CD8-positive, alpha-beta memory T cell (primary cell): Measurements from ENCODE around the gene PWP2. TPM values are rescaled to one million over a fixed set of nuclear protein-coding genes. Genes with fewer than 3 reads are reported as not detected.
A peak's percentile ranks its signal among the peaks of the same experiment; 100 is the strongest.
"Not testable (repeated sequence)": the region's sequence is repeated elsewhere in the genome, so short reads cannot be mapped to it uniquely, and the experiment has no call there.

Experiments
- CTCF ChIA-PET: fragments of 350-600 bp; sonication (Branson Sonifier 250); formaldehyde crosslinking; loops from one replicate; lab custom pipeline; 2021; ENCODE audit warnings: antibody characterized with exemption; lab: Charles Lee
- POLR2A ChIA-PET: fragments of 350-600 bp; sonication (Branson Sonifier 250); formaldehyde crosslinking; loops from one replicate; lab custom pipeline; 2021; ENCODE audit warnings: antibody characterized with exemption; lab: Charles Lee
- DNase-seq, 5 donors: peaks; one replicate each; pipeline versions ENCODE4 v3.0.0 to v3.0.0-alpha.2; 2020 to 2022; ENCODE audit warnings: mixed read lengths in 1 of 5
- H3K27ac ChIP-seq: one replicate; pipeline ENCODE4 v1.7.0; 2013; ENCODE audit warnings: low read depth, mild to moderate bottlenecking, low read length, moderate library complexity
- H3K27me3 ChIP-seq: 2 replicates; pipeline ENCODE4 v1.7.0; 2013; ENCODE audit warnings: low read length, mild to moderate bottlenecking; ENCODE audit not compliant: insufficient read depth, poor library complexity, severe bottlenecking
- H3K36me3 ChIP-seq: 2 replicates; pipeline ENCODE4 v1.7.0; 2013; ENCODE audit warnings: mild to moderate bottlenecking, low read length, moderate library complexity; ENCODE audit not compliant: insufficient read depth
- H3K4me1 ChIP-seq: 2 replicates; pipeline ENCODE4 v1.7.0; 2013; ENCODE audit warnings: mild to moderate bottlenecking, low read length, moderate library complexity; ENCODE audit not compliant: insufficient read depth
- H3K4me3 ChIP-seq: 2 replicates; pipeline ENCODE4 v1.7.0; 2013; ENCODE audit warnings: mild to moderate bottlenecking, low read length
- H3K9me3 ChIP-seq: 2 replicates; pipeline ENCODE4 v1.7.0; 2013; ENCODE audit warnings: mild to moderate bottlenecking, low read length
- H3K27ac Mint-ChIP-seq, 8 donors: one replicate each; pipeline ENCODE4 v1.8.0; 2020 to 2021; ENCODE audit warnings: mixed read lengths in 8 of 8, mild to moderate bottlenecking in 6 of 8, inconsistent platforms in 3 of 8, moderate library complexity in 3 of 8
- H3K27me3 Mint-ChIP-seq, 2 donors: one replicate each; pipeline ENCODE4 v1.8.0; 2020 to 2021; ENCODE audit warnings: mixed read lengths in 2 of 2, mild to moderate bottlenecking in 1 of 2, moderate library complexity in 1 of 2
- H3K36me3 Mint-ChIP-seq, 3 donors: one replicate each; pipeline ENCODE4 v1.8.0; 2020 to 2021; ENCODE audit warnings: mixed read lengths in 3 of 3, inconsistent platforms in 1 of 3, mild to moderate bottlenecking in 1 of 3
- H3K4me1 Mint-ChIP-seq, 3 donors: one replicate each; pipeline ENCODE4 v1.8.0; 2020 to 2021; ENCODE audit warnings: mixed read lengths in 3 of 3, inconsistent platforms in 1 of 3, mild to moderate bottlenecking in 1 of 3
- H3K4me3 Mint-ChIP-seq, 7 donors: one replicate each; pipeline ENCODE4 v1.8.0; 2020 to 2021; ENCODE audit warnings: mixed read lengths in 7 of 7, mild to moderate bottlenecking in 6 of 7, moderate library complexity in 4 of 7, inconsistent platforms in 2 of 7
- H3K9me3 Mint-ChIP-seq, 5 donors: one replicate each; pipeline ENCODE4 v1.8.0; 2020 to 2022; ENCODE audit warnings: mixed read lengths in 5 of 5, mild to moderate bottlenecking in 3 of 5, moderate library complexity in 2 of 5, inconsistent platforms in 1 of 5
- polyA plus RNA-seq: library from polyadenylated mRNA; unstranded; fragments of 300-500 nt; fragmentation: Illumina TruSeq; gene quantifications from one replicate; pipeline ENCODE4 v1.2.3, GENCODE V29; 2021
- total RNA-seq, 2 experiments: library from RNA; stranded (reverse); gene quantifications; one replicate each; pipeline ENCODE4 v1.2.3, GENCODE V29; 2021

Gene PWP2
- total and polyA plus RNA-seq, 3 experiments from 2014 or later: 10.4 to 15.5 (median 13.2) TPM

GRCh38 chr21:44122131-44122530 is 14.9 kb downstream of the PWP2 start:
- H3K36me3 Mint-ChIP-seq, CTCF ChIA-PET, DNase-seq, H3K4me1 Mint-ChIP-seq, H3K27me3 ChIP-seq, H3K4me3 Mint-ChIP-seq, H3K27ac ChIP-seq, H3K27ac Mint-ChIP-seq, H3K4me1 ChIP-seq, H3K9me3 Mint-ChIP-seq, H3K4me3 ChIP-seq, H3K27me3 Mint-ChIP-seq, H3K9me3 ChIP-seq, POLR2A ChIA-PET, H3K36me3 ChIP-seq: not testable (repeated sequence)

DNA sequence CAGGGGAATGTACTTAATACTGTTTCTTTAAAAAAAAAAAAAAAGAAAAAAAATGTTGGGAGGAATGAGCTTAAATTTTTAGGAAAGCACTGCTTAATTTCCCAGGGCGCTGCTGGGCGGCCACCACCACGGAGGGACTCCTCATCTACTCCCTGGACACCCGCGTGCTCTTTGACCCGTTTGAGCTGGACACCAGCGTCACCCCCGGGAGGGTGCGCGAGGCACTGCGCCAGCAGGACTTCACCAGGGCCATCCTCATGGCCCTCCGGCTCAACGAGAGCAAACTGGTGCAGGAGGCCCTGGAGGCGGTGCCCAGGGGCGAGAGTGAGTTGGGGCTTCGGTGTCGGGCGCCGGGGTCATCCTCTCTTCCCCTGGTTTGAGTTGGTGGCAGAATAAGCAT is 20.6 kb downstream of the PWP2 start:
- H3K27ac ChIP-seq, CTCF ChIA-PET, H3K36me3 Mint-ChIP-seq, H3K27me3 Mint-ChIP-seq, DNase-seq, H3K9me3 Mint-ChIP-seq, H3K27me3 ChIP-seq, H3K36me3 ChIP-seq, H3K4me1 ChIP-seq, H3K27ac Mint-ChIP-seq, H3K4me3 ChIP-seq, H3K9me3 ChIP-seq, POLR2A ChIA-PET, H3K4me3 Mint-ChIP-seq, H3K4me1 Mint-ChIP-seq: not testable (repeated sequence)

DNA sequence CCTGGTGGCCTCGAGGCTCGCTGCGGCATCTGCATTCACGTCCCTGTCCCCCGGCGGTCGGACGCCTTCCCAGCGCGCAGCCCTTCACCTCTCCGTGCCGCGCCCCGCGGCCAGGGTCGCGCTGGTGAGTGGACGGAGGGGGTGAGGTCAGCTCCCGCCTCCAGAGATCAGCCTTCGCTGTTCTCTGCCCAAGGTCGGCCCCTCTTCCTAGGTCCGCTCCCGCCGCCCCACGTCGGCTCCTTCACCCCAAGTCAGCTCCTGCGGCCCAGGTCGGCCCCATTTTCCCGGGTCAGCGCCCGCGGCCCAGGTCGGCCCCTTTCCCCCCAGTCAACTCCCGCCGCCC is 26.5 kb downstream of the PWP2 start:
- H3K9me3 ChIP-seq, CTCF ChIA-PET, DNase-seq, H3K4me3 ChIP-seq, H3K27ac Mint-ChIP-seq, H3K27ac ChIP-seq, H3K9me3 Mint-ChIP-seq, POLR2A ChIA-PET, H3K4me1 Mint-ChIP-seq, H3K27me3 ChIP-seq, H3K4me1 ChIP-seq, H3K36me3 Mint-ChIP-seq, H3K36me3 ChIP-seq, H3K27me3 Mint-ChIP-seq: not testable (repeated sequence)
- peak overlapping the region in 3 of 7 donors; percentile 27 to 60 (median 56) for H3K4me3 Mint-ChIP-seq

GRCh38 chr21:44134732-44135131 is 27.5 kb downstream of the PWP2 start:
- POLR2A ChIA-PET, H3K27me3 Mint-ChIP-seq, H3K27ac Mint-ChIP-seq, H3K36me3 Mint-ChIP-seq, H3K4me1 ChIP-seq, H3K4me3 Mint-ChIP-seq, H3K36me3 ChIP-seq, H3K27ac ChIP-seq, H3K4me3 ChIP-seq, CTCF ChIA-PET, H3K4me1 Mint-ChIP-seq, H3K27me3 ChIP-seq, H3K9me3 ChIP-seq, DNase-seq, H3K9me3 Mint-ChIP-seq: not testable (repeated sequence)

GRCh38 chr21:44138039-44138438 is 30.8 kb downstream of the PWP2 start:
- H3K9me3 Mint-ChIP-seq, POLR2A ChIA-PET, H3K27me3 ChIP-seq, H3K36me3 ChIP-seq, H3K36me3 Mint-ChIP-seq, H3K4me1 ChIP-seq, H3K9me3 ChIP-seq, H3K4me3 Mint-ChIP-seq, H3K27ac Mint-ChIP-seq, H3K27me3 Mint-ChIP-seq, H3K4me3 ChIP-seq, H3K27ac ChIP-seq, H3K4me1 Mint-ChIP-seq, CTCF ChIA-PET: not testable (repeated sequence)
- DNase-seq: peak in 1 of 5 donors; percentile 37

- H3K36me3 ChIP-seq, POLR2A ChIA-PET, H3K27ac ChIP-seq, H3K4me1 ChIP-seq, H3K4me1 Mint-ChIP-seq, H3K9me3 ChIP-seq, H3K4me3 ChIP-seq, CTCF ChIA-PET, H3K36me3 Mint-ChIP-seq, H3K9me3 Mint-ChIP-seq, H3K27me3 Mint-ChIP-seq, H3K27me3 ChIP-seq: not testable (repeated sequence)
- Mint-ChIP-seq H3K27ac (peak overlapping the region in 2 of 8 donors; percentile 78 to 84), H3K4me3 (peak overlapping the region in 2 of 7 donors; percentile 25 to 78)
- peak in 2 of 5 donors; percentile 20 to 21 for DNase-seq
Observed at GRCh38 chr21:44139787-44140551, 32.8 kb downstream of the PWP2 start.

GRCh38 chr21:44140552-44140932 is 33.3 kb downstream of the PWP2 start:
- POLR2A ChIA-PET: not testable (repeated sequence)

DNA sequence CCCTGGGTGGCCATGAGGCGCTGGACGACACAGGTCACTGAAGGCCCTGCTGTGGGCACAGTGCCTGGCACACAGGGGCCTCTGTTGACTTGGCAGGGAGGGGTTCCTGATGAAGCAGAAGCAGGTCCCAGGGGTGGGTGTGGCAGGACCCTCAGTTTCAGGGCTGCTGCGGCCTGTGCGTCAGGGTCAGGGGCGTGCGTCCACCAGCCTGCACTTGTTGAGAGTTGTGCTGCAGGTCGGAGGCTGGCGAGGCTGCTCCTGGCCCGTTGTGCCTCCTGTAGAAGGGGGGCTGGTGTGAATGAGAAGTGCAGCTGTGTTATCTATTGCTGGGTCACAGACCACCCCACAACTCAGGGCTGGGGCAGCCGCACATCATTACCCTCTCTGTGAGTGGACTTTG is 35.3 kb downstream of the PWP2 start:
- H3K4me1 ChIP-seq, H3K36me3 ChIP-seq, H3K4me1 Mint-ChIP-seq, H3K9me3 Mint-ChIP-seq, POLR2A ChIA-PET, H3K27me3 ChIP-seq, H3K27ac ChIP-seq, H3K36me3 Mint-ChIP-seq, H3K9me3 ChIP-seq, H3K4me3 ChIP-seq, H3K27me3 Mint-ChIP-seq, CTCF ChIA-PET, H3K4me3 Mint-ChIP-seq, DNase-seq: not testable (repeated sequence)
- H3K27ac Mint-ChIP-seq: peak overlapping the region in 1 of 8 donors; percentile 40

More at GRCh38 chr21:44140552-44140932, 33.3 kb downstream of the PWP2 start:
- H3K27me3 ChIP-seq, H3K27me3 Mint-ChIP-seq, H3K4me1 Mint-ChIP-seq, DNase-seq, H3K4me1 ChIP-seq, H3K9me3 ChIP-seq, H3K4me3 ChIP-seq, H3K27ac Mint-ChIP-seq, CTCF ChIA-PET, H3K9me3 Mint-ChIP-seq, H3K27ac ChIP-seq, H3K36me3 ChIP-seq, H3K4me3 Mint-ChIP-seq, H3K36me3 Mint-ChIP-seq: not testable (repeated sequence)

GRCh38 chr21:44143380-44143779 is 36.2 kb downstream of the PWP2 start:
- CTCF ChIA-PET, H3K4me1 Mint-ChIP-seq, H3K27me3 ChIP-seq, H3K27ac Mint-ChIP-seq, H3K36me3 Mint-ChIP-seq, H3K36me3 ChIP-seq, H3K4me3 ChIP-seq, POLR2A ChIA-PET, H3K9me3 Mint-ChIP-seq, H3K9me3 ChIP-seq, H3K4me3 Mint-ChIP-seq, H3K27ac ChIP-seq, H3K4me1 ChIP-seq, H3K27me3 Mint-ChIP-seq: not testable (repeated sequence)
- peak in 1 of 5 donors; percentile 58 for DNase-seq
